H7 (cell line): ENCODE measurements around the gene SYNJ2. TPM values are rescaled to one million over a fixed set of nuclear protein-coding genes. Genes with fewer than 3 reads are reported as not detected.
"Not testable (repeated sequence)": the region's sequence is repeated elsewhere in the genome, so short reads cannot be mapped to it uniquely, and the experiment has no call there.

Experiments used
- DNase-seq: peaks from one replicate; pipeline ENCODE4 v3.0.0; 2012
- H3K27me3 ChIP-seq: 2 replicates; pipeline ENCODE4 v1.6.0; 2011; ENCODE audit warnings: mild to moderate bottlenecking, low read length; ENCODE audit not compliant: control insufficient read depth, insufficient read depth
- H3K36me3 ChIP-seq: replicated peaks from 2 replicates; pipeline ENCODE4 v1.5.1; 2011; ENCODE audit warnings: low read length; ENCODE audit not compliant: control insufficient read depth, insufficient read depth
- H3K4me3 ChIP-seq: 2 replicates; pipeline ENCODE4 v1.5.1; 2011; ENCODE audit warnings: low read depth, mild to moderate bottlenecking, control low read depth, low read length, moderate library complexity; ENCODE audit not compliant: insufficient read depth
- total RNA-seq: library from RNA; depleted of rRNA; stranded (reverse); fragments of >200 nt; shearing (Covaris generic); gene quantifications from 2 replicates; pipeline ENCODE4 v1.2.3, GENCODE V29; 2014

SYNJ2 gene
- total RNA-seq, 1 experiment from 2014 or later, result 10.7 TPM

DNA sequence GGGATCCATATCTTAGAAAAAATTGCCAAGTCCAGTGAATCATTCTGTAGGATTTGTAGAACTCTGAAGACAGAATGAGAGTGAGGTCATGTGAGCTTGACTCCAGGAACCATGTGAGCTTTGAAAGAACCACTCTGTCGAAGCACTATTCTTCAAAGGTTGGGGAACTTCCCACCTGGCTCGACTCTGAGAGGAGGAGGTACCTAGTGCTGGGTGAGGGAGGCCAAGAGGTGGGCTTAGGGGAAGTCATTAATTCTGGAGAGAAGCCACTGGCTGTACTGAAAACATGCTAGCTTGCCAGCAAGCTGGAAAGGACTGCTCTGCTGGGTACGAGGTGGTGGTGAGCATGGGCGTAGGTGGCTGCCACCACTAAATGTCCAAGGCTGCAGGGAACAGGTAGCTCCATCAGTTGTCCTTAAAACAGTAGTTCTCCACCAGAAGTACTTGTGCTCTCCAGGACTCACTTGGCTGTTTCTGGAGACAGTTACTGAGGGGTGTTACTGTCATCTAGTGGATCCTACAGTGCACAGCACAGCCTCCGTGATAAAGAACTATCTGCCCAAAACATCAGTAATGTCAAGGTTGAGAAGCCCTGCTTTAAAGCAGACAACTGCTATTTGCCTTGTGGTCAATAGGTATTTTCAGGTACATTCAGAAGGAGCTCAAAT lies 34.7 kb upstream of the SYNJ2 start:
- Histone ChIP-seq H3K27me3 (no peaks in the 10 kb centered on the region), H3K4me3 (no peak overlapping the region), H3K36me3 (peaks cover 6% of the 10 kb centered on the region)
- DNase-seq, result peak; percentile 72

DNA sequence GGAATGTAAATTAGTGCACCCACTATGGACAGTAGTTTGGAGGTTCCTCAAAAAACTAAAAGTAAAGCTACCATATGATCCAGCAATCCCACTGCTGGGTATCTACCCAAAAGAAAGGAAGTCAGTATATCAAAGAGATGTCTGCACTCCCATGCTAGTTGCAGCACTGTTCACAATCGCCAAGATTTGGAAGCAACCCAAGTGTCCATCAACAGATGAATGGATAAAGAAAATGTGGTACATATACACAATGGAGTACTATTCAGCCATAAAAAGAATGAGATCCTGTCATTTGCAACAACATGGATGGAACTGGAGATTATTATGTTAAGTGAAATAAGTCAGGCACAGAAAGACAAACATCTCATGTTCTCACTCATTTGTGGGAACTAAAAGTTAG lies 30.8 kb upstream of the SYNJ2 start:
- H3K4me3 ChIP-seq, H3K27me3 ChIP-seq, H3K36me3 ChIP-seq, DNase-seq: not testable (repeated sequence)

DNA sequence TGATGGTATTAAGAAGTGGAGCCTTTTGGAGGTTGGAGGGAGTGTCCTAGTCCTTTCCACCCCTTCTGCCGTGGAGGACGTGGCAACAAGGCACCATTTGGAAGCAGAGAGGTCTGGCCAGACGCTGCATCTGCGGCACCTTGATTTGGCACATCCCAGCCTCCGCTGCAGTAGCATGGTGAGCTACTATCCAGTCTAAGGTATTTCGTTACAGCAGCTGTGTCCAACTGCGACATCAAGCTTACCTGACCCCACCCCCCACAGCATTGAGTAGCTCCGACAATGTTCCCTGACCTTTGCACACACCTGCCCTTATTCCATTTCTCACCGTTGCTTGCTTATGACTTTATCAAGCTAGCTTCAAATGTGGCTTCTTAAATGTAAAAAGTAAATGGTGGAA lies 29.8 kb upstream of the SYNJ2 start:
- Histone ChIP-seq H3K27me3 (no peaks in the 10 kb centered on the region), H3K4me3 (no peak overlapping the region), H3K36me3 (no peaks in the 10 kb centered on the region)
- no peak for DNase-seq

DNA sequence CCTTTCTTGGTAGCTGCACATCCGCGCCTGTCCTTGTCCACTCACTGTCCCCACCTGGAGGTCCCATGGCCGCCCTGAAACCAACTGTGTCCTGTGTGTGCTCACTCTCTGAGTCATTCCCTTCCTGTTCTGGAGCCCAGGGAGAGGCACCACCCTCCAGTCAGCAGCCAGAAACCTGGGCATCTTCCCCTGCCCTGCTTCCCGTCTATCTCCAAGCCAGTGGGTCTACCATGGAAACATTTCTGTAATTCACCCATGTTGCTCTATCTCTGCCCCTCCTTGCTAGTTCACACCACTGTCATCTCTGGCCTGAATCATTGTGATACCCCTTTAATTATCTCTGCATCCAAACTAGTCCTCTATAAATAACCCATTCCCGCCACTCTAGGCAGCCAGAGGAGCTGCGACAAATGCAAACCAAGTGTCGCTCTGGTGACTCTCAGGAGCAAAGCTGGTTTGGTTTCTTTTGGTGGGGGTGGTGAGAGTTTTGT lies 28.8 kb upstream of the SYNJ2 start:
- no peak for DNase-seq
- Histone ChIP-seq H3K36me3 (no peaks in the 10 kb centered on the region), H3K27me3 (no peaks in the 10 kb centered on the region), H3K4me3 (no peak overlapping the region)

DNA sequence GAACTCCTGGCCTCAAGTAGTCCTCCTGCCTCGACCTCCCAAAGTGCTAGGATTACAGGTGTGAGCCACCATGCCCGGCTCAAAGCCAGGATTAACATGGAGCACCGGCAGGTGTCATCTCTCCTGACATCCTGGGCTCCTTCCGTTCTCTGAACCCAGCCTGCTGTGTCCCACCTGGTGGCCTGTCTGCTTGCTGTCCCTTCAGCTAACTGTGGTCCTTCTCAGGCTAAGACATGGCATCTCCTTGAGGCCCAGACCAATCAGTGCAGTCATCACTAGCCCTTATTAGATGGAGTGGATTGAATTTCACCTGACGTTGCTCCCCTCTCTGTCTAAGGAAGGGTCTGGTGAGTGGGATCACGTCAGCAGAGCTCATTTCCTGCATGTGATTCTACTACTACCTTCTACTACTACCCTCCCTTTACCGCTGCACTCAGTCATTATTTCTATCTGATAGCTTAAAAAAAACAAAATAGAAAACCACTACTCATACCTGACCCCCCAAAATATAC lies 28.0 kb upstream of the SYNJ2 start:
- no peaks in the 10 kb centered on the region for H3K36me3 ChIP-seq
- DNase-seq, result no peak
- H3K4me3 ChIP-seq, result no peak overlapping the region
- H3K27me3 ChIP-seq, result no peaks in the 10 kb centered on the region

DNA sequence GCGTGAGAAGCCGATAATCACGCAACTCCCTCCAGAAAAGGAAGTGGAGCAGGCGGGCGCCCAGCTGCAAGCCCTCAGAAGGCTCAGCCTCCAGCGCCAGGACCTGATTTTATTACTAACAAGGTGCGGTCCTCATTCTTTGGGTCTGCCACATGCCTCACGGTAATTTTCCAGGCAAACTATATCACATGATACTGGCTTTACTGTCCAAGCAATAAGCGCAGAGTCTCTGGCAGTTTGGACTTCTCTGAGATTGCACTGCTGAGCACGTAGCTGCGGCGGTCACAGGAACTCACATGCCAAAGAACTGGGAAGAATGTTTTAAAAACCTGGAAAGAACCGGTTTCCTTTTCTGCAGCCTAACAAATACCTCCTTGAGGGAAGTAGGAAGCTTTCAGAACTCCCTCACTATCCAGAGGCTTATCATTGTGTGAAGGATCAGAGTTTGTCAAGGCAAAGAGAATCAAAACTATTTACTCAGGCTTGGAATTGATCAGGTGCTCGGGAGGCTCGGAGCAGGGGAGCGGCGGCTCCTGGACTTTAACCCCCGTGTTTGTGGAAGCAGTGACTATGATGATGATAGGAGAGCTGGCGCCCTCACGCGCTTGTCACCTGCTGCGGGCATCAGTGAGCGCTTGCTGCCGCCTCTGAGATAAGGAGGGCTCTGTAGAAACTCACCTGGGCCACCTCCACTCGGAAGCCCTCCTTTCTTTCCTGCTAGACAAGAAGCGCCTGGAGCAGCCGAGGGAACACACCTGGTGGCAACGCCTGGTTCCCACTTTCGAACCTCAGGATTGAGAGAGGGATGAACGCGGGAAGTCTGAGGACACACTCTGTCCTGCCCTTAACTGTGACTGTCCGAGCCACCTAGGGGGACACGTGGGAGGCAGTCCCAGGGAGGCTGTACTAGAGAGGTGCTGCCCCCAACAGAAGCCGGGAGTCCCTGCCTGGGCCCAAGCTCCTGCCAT lies 27.2 kb upstream of the SYNJ2 start:
- peak; percentile 56 for DNase-seq
- no peaks in the 10 kb centered on the region for H3K27me3 ChIP-seq
- no peak overlapping the region for H3K4me3 ChIP-seq
- no peaks in the 10 kb centered on the region for H3K36me3 ChIP-seq

DNA sequence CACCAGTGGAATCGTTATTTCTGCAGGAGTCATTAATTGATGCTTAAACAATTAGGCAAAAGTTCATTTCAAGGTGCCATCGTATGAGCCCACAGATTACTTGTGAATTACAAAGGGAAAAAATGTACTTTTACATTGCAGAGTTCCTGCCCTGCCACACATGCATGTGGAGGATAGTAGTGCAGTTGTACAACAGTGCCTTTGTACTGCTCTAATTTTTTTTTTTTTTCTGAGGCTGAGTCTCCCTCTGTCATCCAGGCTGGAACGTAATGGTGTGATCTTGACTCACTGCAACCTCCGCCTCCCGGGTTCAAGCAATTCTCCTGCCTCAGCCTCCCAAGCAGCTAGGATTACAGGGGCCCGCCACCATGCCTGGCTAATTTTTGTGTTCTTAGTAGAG lies 26.0 kb upstream of the SYNJ2 start:
- no peak for DNase-seq
- Histone ChIP-seq H3K27me3 (no peaks in the 10 kb centered on the region), H3K36me3 (no peaks in the 10 kb centered on the region), H3K4me3 (no peak overlapping the region)

DNA sequence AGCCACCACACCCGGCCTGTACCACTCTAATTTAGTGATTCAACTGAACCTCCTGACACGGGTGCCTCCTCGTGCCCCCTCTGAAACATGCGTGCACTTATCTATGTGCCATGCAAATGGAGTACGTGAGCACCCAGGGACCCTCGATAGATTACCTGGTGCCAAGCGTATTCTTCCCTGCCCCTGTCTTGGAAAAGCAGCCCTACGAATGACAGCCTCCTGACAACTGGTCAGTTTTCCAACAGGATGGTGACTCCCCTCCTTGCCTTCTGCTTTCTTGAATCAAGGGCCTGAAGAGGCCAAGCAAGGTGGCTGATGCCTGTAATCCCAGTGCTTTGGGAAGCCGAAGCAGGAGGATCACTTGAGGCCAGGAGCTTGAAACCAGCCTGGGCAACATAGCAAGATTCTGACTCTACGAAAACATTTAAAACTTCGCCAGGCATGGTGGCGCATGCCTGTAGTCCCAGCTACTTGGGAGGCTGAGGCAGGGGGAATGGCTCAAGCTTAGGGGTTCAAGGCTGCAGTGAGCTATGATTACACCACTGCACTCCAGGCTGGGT lies 25.4 kb upstream of the SYNJ2 start:
- no peak for DNase-seq
- Histone ChIP-seq H3K4me3 (no peak overlapping the region), H3K27me3 (no peaks in the 10 kb centered on the region), H3K36me3 (no peaks in the 10 kb centered on the region)

DNA sequence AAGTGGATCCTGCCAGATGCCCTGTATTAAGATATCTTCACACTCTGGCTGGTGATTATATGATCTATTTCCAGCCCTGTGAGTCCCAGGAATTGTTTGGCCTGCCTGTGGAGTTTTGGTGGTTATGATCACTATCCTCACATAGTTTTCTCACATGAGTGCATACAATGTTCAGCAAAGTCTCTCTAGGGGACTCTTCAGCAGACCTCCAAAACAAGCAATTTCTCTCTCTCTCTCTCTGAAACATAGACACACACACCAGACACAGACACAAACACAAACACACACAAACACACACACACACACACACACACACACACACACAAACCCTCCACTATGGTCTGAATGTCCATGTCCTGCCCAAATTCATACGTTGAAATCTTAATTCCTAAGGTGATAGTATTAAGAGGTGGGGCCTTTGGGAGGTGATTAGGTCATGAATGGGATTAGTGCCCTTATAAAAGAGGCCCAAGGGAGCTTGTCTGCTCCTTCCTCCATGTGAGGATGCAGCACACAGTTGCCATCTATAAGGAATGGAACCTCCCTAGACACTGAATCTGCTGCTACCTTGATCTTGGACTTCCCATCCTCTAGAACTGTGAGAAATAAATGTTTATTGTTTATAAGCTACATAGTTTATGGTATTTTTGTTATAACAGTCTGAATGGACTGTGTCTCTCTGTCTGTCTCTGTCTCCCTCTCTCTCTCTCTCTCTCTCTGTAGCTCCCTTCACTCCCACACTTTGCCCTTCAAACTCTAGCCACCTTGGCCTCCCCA lies 22.0 kb upstream of the SYNJ2 start:
- H3K27me3 ChIP-seq, result no peaks in the 10 kb centered on the region
- no peak for DNase-seq
- H3K36me3 ChIP-seq, result no peaks in the 10 kb centered on the region
- H3K4me3 ChIP-seq, result no peak overlapping the region

DNA sequence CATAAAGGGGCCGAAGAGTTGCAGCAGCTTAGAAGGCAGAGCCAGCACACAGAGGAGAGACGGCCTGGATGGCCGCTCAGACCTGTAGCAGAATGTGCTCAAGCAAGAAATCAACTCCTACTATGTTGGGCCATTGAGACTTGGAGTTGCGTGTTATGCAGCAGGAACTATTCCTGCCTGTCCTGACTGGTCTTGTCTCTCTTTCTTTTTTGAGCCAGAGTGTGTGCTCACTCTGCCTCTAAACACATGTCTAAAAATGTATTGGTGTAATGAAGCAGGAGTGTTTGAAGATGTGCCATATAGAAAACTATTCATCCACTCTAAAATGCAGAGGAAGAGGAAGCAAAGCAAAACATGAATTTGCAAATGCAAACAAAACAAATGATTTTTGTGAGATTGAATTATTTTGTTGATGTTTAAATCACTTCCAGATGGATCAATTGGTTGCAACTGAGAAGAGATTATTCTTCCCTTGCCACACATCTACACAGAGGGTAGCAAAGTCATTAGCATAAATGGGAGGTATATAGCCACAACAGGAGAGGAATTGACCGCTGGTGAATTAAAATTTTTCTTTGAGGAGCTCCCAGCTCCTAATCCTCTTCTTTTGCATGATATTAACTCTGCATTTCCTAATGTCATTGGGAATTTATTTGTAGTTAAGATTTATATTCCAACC lies 20.4 kb upstream of the SYNJ2 start:
- peak; percentile 18 for DNase-seq
- no peak overlapping the region for H3K4me3 ChIP-seq
- H3K27me3 ChIP-seq, result no peaks in the 10 kb centered on the region
- H3K36me3 ChIP-seq, result no peaks in the 10 kb centered on the region

DNA sequence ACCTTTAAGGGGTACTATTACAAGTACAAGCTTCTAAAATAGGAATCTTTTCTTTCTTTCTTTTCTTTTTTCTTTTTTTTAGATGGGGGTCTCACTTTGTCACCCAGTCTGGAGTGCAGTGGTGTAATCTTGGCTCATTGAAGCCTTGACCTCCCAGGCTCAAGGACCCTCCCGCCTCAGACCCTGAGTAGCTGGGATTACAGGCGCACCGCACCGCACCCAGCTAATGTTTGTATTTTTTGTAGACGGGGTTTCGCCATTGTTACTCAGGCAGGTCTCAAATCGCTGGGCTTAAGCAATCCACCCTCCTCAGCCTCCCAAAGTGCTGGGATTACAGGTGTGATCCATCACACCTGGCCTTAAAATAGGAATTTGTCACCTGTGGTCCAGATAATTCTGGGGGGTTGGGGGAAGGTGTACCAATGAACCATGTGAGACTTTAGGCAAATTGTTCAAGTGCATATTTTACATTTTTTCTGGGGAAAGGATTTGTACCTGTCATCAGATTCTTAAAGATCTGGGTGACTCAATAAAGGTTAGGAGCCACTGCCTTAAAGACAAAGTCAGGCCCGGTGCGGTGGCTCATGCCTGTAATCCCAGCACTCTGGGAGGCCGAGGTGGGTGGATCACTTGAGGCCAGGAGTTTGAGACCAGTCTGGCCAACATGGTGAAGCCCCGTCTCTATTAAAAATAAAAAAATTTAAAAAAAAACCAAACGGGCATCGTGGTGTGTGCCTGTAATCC lies 19.7 kb upstream of the SYNJ2 start:
- Histone ChIP-seq H3K27me3 (no peaks in the 10 kb centered on the region), H3K36me3 (no peaks in the 10 kb centered on the region), H3K4me3 (no peak overlapping the region)
- DNase-seq, result no peak

DNA sequence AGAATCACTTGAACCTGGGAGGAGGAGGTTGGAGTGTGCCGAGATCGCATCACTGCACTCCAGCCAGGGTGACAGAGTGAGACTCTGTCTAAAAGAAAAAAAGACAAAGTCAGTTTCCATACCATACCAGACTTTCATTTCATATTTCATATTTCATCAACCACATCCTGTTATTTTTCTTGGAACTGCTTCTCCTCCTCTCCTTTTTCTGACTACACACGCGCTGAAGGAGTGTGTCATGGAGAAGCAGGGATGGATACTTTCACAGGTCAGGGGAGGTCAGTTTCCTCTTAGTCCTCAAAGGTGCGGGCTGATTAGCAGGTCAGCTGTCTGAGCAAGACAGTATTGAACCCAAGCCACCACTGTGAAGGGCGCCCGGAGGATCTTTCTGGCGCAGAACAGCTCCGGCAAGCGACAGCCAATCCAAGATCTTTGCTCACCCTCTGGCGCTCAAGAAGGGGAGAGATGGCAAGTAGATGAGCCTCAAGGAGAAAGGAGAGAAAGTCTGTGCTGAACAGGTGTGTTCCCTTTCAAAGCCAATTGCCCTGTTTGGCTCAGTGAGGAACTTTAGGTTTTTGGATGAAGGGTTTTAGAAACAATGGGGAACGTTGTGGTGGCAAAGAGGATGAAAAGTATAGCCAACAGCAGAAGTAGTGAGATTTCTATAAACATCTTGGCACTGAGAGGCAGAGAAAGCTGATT lies 18.9 kb upstream of the SYNJ2 start:
- no peak for DNase-seq
- Histone ChIP-seq H3K4me3 (no peak overlapping the region), H3K27me3 (no peaks in the 10 kb centered on the region), H3K36me3 (no peaks in the 10 kb centered on the region)

DNA sequence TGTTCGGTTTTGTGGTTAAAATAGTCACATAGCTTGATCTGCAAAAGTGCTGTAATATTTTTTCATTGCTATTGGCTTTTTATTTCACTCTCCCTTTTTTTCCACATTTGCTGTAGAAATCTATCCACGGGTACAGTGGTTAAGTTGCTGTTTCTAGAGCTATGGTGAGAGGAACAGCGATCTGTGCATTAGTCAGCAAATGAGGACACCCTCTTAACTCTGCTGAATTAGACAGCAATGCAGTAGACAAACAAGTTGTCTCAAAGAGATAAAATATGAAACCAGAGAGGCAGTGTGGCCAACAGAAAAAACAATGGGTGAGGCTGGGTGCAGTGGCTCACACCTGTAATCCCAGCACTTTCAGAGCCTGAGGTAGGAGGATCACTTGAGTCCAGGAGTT lies 17.6 kb upstream of the SYNJ2 start:
- Histone ChIP-seq H3K36me3 (no peaks in the 10 kb centered on the region), H3K4me3 (no peak overlapping the region), H3K27me3 (no peaks in the 10 kb centered on the region)
- no peak for DNase-seq
